GM12873 (cell line): Measurements from ENCODE around the gene BCL2L14.

Source experiments
- TF ChIP-seq, protein P1 (sequence below): IDR thresholded peaks from 2 replicates; pipeline ENCODE4 v1.5.1; 2012; ENCODE audit warnings: low read depth, mild to moderate bottlenecking, moderate library complexity, low read length, control low read depth; ENCODE audit not compliant: insufficient read depth; ENCODE audit errors: missing control alignments

The BCL2L14 gene

DNA sequence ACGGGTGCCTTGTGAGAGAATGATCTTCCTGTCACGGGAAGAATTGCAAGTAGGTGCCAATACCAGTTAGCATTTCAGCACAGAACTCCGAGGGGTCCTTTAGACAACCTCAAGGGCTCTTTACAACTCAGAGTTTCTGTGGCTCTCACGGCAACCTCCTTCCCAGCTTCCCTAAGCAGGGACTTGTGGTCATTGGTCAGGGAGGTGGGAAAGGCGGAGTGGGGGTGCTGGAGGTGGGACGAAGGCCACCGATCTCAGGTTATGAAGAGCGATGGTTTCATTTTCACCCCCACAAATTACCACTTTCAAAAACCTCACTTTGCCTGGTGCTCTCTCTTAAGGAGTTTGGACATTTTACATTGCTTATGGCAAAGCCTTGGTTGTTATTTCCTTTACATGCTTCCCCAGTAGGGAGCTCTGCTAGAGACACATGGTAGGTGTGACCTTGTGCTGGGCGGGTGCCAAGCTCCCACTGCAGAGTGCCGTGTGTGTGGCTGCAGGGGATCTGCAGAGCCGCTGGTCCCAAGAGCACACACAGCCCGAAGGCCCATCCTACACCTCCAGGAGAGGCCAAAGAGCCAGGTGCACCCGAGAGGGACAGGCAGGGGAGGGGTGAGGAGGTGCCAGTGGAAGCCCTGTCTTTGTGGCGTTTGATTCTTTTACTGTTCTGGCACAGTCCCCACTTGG lies 21.4 kb downstream of the BCL2L14 start:
- TF ChIP-seq, protein P1, sequence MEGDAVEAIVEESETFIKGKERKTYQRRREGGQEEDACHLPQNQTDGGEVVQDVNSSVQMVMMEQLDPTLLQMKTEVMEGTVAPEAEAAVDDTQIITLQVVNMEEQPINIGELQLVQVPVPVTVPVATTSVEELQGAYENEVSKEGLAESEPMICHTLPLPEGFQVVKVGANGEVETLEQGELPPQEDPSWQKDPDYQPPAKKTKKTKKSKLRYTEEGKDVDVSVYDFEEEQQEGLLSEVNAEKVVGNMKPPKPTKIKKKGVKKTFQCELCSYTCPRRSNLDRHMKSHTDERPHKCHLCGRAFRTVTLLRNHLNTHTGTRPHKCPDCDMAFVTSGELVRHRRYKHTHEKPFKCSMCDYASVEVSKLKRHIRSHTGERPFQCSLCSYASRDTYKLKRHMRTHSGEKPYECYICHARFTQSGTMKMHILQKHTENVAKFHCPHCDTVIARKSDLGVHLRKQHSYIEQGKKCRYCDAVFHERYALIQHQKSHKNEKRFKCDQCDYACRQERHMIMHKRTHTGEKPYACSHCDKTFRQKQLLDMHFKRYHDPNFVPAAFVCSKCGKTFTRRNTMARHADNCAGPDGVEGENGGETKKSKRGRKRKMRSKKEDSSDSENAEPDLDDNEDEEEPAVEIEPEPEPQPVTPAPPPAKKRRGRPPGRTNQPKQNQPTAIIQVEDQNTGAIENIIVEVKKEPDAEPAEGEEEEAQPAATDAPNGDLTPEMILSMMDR = no peak

DNA sequence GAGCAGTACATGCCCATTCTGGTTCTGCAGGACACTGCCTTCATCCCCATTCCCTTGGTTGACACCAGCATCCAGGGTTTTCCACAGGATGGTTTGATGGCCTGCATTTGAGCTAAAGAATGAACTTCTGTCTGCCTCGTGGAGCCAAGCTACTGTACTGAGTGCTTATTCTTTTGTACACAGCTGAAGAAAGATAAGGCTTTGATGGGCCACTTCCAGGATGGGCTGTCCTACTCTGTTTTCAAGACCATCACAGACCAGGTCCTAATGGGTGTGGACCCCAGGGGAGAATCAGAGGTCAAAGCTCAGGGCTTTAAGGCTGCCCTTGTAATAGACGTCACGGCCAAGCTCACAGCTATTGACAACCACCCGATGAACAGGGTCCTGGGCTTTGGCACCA lies 23.7 kb downstream of the BCL2L14 start:
- TF ChIP-seq, protein P1 = no peak

DNA sequence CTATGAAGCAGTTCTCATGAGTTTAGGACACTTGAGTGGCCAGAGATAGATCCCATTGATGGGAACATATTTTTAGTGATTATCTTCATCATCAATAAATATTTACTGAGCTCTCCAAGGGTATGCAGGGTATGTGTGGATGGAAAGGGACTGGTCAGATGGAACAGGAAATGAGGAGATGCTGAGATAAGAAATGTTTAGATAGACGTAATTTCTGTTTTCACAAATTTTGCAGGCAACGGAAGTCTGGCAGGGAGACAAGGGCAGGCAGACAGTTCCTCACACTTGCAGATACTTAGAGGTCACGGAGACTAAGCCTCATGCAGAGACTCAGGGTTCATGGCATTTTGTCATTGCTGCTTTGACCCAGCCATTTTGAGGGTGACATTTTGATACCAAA lies 24.3 kb downstream of the BCL2L14 start:
- TF ChIP-seq, protein P1 = no peak

DNA sequence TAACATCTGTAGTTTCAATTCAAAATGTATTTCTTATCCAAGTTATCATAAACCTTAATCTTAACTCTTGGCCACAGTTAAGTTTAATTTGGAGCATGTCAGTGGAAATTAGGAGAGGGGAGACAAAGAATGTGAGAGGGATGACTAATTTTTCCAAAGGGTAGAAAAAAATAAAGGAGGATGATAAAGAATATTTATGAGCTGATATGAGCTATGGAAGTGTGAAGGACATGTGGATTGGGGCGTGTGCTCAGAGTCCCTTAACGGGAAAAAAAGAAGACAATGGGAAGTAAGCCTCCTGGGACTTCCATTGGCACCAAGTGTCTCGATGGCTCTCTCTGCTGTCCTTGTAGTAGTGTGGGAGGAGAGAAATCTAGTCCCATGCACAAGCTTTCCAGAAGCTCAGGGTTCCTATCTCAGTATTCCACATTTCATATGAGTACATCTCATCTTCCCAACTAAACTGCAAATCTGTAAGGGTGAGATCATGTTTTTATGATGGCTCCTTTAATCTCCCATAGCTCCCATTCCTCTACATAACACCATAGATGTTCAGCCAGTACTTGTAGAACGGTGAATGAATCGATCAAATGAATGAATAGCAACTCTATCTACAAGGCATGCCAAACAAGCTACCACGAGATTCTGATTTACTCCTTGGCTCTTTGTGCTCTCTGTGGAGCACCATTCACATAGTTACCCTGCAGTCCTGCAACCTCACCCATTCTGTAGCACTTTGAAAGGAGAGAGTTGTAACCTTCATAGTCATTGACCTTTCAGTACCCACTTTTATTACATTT lies 27.4 kb downstream of the BCL2L14 start:
- TF ChIP-seq, protein P1 = no peak

DNA sequence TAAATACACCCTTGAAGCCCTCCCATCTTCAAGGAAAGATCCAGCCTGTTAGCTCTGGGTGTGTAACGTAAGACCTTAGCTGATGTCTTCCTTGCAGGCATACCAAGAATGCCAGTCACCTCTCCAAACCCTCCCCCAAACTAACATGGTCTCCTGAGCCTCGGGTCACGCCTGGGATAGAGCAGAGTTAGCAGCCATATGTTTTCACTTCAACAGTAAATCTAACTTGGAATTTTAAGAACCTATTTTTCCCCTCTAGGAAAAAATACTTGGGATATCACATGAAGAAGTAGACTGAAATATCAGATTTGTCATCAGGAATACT lies 27.9 kb downstream of the BCL2L14 start:
- TF ChIP-seq, protein P1 = no peak

DNA sequence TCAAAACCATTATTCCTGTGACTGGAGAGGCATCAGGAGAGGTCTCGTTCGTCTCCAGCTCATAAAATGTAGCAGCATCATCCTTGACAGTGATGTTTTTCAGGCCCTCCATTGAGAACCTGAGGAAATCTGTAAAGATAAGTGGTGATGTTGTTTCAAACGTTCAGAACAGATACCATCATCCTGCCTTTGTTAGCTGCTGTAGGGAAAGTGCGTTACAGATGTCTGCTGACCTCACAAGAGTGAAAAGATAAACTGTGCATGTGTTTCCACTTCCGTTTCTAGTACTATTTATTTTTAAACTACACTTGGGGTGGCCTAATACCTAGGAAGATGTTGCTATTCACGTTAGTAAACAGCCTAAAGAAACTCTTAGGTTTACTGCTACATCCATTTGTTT lies 28.4 kb downstream of the BCL2L14 start:
- TF ChIP-seq, protein P1 = no peak

DNA sequence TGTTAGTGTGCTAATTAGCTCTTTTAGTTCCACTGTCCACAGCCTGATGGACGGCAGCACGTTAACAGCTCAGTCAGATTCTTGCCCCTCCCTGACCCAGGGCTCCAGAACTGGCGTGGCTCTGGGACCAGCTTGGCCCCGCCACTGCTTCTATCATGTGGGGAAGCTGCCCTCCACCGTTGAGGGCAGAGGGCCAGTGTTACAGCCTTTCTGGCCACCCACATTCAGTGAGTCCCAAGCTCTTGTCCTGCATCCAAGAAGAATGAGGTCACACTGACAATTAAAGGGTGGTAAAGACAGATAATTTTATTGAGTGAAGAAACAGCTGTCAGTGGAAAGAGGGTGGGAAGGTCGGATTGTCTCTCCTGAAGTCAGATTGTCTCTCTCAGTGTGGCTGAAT lies 36.9 kb downstream of the BCL2L14 start:
- TF ChIP-seq, protein P1 = no peak
